Skin of body (tissue), 2 donors: ENCODE data around the gene POLL. TPM values are rescaled to one million over a fixed set of nuclear protein-coding genes. Genes with fewer than 3 reads are reported as not detected.
"Not testable (repeated sequence)": the region's sequence is repeated elsewhere in the genome, so short reads cannot be mapped to it uniquely, and the experiment has no call there.

Experiments
- DNase-seq: peaks from one replicate; lab custom pipeline; 2025; lab: John Stamatoyannopoulos, UW
- total RNA-seq: library from RNA; depleted of rRNA; stranded (reverse); fragments of >200 nt; gene quantifications from one replicate; pipeline ENCODE4 v1.2.3, GENCODE V29; 2014

The POLL gene
- total RNA-seq, 1 donor from 2014 or later, result 11.0 TPM

GRCh38 chr10:101611096-101611905 is 23.2 kb upstream of the POLL start:
- DNase-seq, result no peak

DNA sequence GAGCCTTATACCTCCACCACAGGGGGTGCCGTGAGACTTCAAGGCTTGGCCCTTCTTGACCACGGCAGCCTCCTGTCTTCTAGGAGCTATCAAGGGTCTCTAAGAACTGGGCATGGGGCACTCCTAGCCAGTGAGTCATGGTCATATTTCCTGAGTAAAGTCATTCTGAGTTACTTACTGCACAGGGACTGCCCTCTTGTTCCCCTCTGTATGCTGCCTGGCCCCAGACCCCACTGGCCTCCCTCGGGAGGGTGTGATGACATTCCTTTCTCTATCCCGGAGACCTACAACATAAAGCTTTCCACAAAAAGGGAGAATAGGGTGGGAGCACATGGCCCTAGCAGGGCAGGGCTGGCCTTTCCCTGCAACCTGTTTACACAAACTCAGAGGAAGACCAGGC is 21.4 kb upstream of the POLL start:
- DNase-seq, result no peak

GRCh38 chr10:101607124-101607523 is 19.1 kb upstream of the POLL start:
- DNase-seq, result no peak

GRCh38 chr10:101602761-101603398 is 14.8 kb upstream of the POLL start:
- no peak for DNase-seq

- no peak for DNase-seq
These were observed 13.5 kb upstream of the POLL start for GRCh38 chr10:101601541-101601940.

- no peak for DNase-seq
These were observed 9.2 kb upstream of the POLL start for GRCh38 chr10:101597091-101597900.

- peak; percentile 51 for DNase-seq
These were observed 7.8 kb upstream of the POLL start for GRCh38 chr10:101595591-101596433.

DNA sequence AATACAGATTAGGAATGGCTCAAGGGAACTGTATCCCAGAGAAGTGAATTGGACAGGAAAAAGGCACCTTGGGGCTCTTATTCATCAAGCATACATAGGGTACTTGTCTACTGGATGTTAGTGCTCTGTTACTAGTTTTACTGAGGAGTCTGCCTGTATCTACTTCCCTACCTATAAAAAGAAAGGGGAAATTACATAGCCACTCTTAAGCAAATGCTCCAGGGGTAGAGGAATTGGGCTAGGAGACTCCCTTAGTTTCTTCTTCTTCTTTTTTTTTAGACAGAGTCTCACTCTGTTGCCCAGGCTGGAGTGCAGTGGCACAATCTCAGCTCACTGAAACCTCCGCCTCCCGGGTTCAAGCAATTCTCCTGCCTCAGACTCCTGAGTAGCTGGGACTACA is 5.3 kb upstream of the POLL start:
- DNase-seq, result not testable (repeated sequence)

DNA sequence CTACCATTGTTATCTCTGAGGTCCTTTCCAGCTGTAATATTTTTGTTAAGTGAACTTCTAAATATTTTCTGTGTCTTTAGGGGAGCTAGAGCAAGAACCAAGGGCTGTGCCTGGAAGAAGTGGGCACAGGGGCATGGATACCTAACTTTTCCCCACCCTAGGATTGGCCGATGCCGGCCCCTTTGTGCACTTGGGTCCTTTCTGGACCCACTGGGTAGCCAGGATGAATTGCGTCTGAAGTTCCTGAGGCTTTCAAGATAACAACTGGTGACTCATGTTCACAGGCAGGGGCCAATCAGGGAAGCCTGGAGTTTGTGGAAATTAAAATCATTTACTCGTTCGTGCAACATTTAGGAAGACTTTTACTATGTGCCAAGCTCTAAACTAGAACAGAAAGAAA is 822 bp upstream of the POLL start:
- no peak for DNase-seq

- no peak for DNase-seq
These were observed 2.2 kb downstream of the POLL start for GRCh38 chr10:101585841-101586240.

DNA sequence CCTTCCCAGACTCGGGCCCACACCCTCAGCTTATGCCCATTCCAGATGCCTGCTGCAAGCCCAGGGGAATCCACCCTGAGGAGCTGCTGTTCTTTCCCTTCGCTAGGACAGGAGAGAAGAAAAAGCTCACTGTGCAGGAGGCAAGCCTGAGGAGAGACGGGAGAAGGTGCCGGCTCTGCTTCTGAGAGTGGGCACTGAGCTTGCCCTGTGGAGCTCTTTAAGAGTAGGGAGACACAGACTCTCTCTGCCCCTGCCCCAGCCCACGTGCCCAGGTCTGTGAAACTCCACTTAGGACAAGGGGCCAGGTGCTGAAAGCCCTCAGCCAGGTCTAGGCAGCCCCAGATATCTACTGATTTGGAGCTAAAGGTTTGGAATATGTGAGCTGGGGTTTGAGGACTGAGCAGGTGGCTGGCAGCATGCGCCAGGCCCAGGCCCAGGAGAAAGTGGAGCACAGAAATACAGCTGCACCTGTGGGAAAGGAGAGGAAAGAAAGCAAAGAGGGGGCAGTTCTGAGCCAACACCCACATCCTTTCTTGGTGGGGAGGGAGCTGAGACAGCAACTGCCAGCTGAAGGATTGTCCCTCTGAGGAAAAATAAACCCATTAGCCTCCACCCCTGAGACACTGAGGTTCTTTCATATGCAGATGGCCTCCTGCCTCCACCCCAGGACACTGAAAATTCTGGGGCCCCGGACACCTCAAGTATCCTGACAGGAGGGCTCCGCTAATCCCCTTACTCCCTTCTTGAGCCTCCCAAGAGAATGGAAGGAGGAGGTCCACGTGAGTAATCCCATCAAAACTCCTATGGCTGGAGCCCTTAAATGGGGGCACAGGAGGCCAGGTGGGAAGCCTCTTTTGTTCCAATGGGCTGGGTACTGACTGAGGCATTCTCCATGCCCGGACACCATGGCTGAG is 7.3 kb downstream of the POLL start:
- DNase-seq, result no peak

GRCh38 chr10:101579516-101579870 is 8.6 kb downstream of the POLL start:
- no peak for DNase-seq

- DNase-seq, result no peak
These were observed 9.1 kb downstream of the POLL start for GRCh38 chr10:101578803-101579515.

DNA sequence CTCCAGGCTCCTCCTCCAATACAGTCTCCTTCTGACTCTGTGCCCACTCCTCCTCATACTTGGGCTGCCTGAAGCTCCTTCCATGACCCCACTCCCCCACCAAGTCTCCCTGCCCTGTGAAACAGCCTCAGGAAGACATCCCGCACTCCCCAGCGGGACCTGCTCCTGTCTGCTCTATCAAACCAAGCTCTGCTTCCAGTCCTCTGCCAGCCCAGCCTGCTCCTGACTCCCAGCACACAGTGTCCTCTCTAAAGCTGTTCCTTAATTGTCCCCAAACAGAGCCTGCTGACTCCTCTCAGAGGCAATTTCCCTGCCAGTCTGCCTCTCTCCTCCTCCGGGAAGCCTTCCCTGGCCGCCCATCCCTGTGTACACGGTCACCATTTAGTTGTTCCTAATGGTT is 9.9 kb downstream of the POLL start:
- DNase-seq, result no peak

DNA sequence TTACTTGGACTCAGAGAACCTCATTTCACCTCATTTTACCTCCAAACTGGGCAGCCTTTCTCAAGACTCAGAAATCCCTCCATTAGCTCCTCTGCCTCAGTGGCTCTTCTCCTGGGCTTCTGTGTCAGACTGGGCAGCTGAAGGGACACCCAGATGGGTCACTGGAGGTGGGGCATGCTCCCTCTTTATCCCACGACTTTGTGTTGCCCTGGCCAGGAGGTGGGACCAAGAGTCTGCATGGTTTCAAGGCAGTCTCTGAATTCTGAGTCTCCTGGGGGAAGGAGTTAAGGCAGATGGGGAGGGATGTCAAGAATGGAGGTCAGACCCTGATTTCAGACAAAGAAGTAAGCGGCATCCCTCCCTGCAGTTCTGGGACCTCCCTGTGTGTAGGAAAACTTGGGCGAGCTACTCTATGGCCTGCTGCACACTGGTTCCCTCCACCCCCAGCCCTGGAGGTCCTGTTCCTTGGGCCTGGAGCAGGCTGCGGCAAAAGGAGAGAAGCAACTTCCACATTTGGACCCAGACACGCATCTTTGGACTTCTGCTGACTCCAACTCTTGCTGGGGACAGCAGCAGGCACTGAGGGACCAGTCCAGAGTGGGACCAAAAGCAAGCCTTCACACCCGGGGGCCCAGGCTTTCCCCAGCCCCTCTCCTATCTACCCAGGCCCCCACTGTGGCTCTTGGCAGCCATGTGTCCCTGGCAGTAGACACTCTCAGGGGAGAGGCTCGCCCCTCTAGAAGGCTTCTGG is 10.8 kb downstream of the POLL start:
- no peak for DNase-seq

GRCh38 chr10:101576211-101576863 is 11.7 kb downstream of the POLL start:
- no peak for DNase-seq

GRCh38 chr10:101575580-101576210 is 12.4 kb downstream of the POLL start:
- DNase-seq, result no peak

GRCh38 chr10:101575091-101575490 is 13.0 kb downstream of the POLL start:
- no peak for DNase-seq
